ENCODE measurements around the gene TNFSF4. TPM values are rescaled to one million over a fixed set of nuclear protein-coding genes. Genes with fewer than 3 reads are reported as not detected.

The TNFSF4 gene
- total RNA-seq, 4 donors from 2014 or later, result 1.3 to 2.1 (median 1.5) TPM

- no peak for TF ChIP-seq CTCF (IDR thresholded peaks at IDR 0.05; ENCODE audit: low read depth)
These were observed 15.3 kb upstream of the TNFSF4 start for GRCh38 chr1:173222149-173223030.

GRCh38 chr1:173220157-173220556 lies 13.0 kb upstream of the TNFSF4 start:
- no peak for TF ChIP-seq CTCF (IDR thresholded peaks at IDR 0.05; ENCODE audit: low read depth)

- TF ChIP-seq CTCF (IDR thresholded peaks at IDR 0.05; ENCODE audit: low read depth), result no peak
These were observed 6.5 kb upstream of the TNFSF4 start for GRCh38 chr1:173213665-173214064.

GRCh38 chr1:173212952-173213491 lies 5.9 kb upstream of the TNFSF4 start:
- no peak for TF ChIP-seq CTCF (IDR thresholded peaks at IDR 0.05; ENCODE audit: low read depth)

- TF ChIP-seq CTCF (IDR thresholded peaks at IDR 0.05; ENCODE audit: low read depth), result no peak
These were observed 3.6 kb upstream of the TNFSF4 start for GRCh38 chr1:173210716-173211231.

- no peak for TF ChIP-seq CTCF (IDR thresholded peaks at IDR 0.05; ENCODE audit: low read depth)
These were observed 3.2 kb upstream of the TNFSF4 start for GRCh38 chr1:173210283-173210682.

- TF ChIP-seq CTCF (IDR thresholded peaks at IDR 0.05; ENCODE audit: low read depth), result no peak
These were observed 1.7 kb upstream of the TNFSF4 start for GRCh38 chr1:173208868-173209267.
